GM23248 (cell line): ENCODE measurements around the gene FCHO1. TPM values are rescaled to one million over a fixed set of nuclear protein-coding genes. Genes with fewer than 3 reads are reported as not detected.

Experiments
- DNase-seq: peaks from one replicate; pipeline ENCODE4 v3.0.0-alpha.2; 2015
- H2AFZ ChIP-seq: fragments of 200-600 bp; sonication (generic); 2 replicates; pipeline ENCODE4 v1.6.1; 2016; ENCODE audit warnings: antibody characterized with exemption
- H3F3A ChIP-seq: fragments of 200-600 bp; sonication (generic); 2 replicates; pipeline ENCODE4 v1.6.1; 2016; ENCODE audit warnings: mild to moderate bottlenecking, antibody characterized with exemption, mixed run types; ENCODE audit not compliant: insufficient read depth
- H3K27ac ChIP-seq: fragments of 200-600 bp; sonication (generic); 2 replicates; pipeline ENCODE4 v1.5.1; 2016; ENCODE audit warnings: mild to moderate bottlenecking
- H3K27me3 ChIP-seq: fragments of 200-600 bp; sonication (generic); replicated peaks from 2 replicates; pipeline ENCODE4 v1.6.1; 2016; ENCODE audit warnings: mild to moderate bottlenecking; ENCODE audit not compliant: insufficient read depth
- H3K36me3 ChIP-seq: fragments of 200-600 bp; sonication (generic); 2 replicates; pipeline ENCODE4 v1.6.1; 2016; ENCODE audit warnings: low read depth, mild to moderate bottlenecking
- H3K4me1 ChIP-seq: fragments of 200-600 bp; sonication (generic); 2 replicates; pipeline ENCODE4 v1.6.1; 2016; ENCODE audit warnings: mild to moderate bottlenecking; ENCODE audit not compliant: insufficient read depth
- H3K4me2 ChIP-seq: fragments of 200-600 bp; sonication (generic); one replicate; pipeline ENCODE4 v1.6.1; 2016; ENCODE audit warnings: mild to moderate bottlenecking; ENCODE audit not compliant: unreplicated experiment
- H3K4me3 ChIP-seq: fragments of 200-600 bp; sonication (generic); 2 replicates; pipeline ENCODE4 v1.5.1; 2016; ENCODE audit warnings: mild to moderate bottlenecking
- H3K79me2 ChIP-seq: fragments of 200-600 bp; sonication (generic); 2 replicates; pipeline ENCODE4 v1.6.1; 2016; ENCODE audit warnings: mild to moderate bottlenecking; ENCODE audit not compliant: insufficient read depth
- H3K9ac ChIP-seq: fragments of 200-600 bp; sonication (generic); 2 replicates; pipeline ENCODE4 v1.6.1; 2016; ENCODE audit warnings: mild to moderate bottlenecking
- H3K9me2 ChIP-seq: fragments of 200-600 bp; sonication (generic); 2 replicates; pipeline ENCODE4 v1.6.1; 2016; ENCODE audit warnings: mixed run types, mild to moderate bottlenecking, moderate library complexity; ENCODE audit not compliant: insufficient read depth
- H3K9me3 ChIP-seq: fragments of 200-600 bp; sonication (generic); one replicate; pipeline ENCODE4 v1.6.1; 2017; ENCODE audit warnings: low read depth
- H4K20me1 ChIP-seq: fragments of 200-600 bp; sonication (generic); 2 replicates; pipeline ENCODE4 v1.6.0; 2016; ENCODE audit not compliant: insufficient read depth
- EZH2 ChIP-seq: fragments of 200-600 bp; sonication (generic); IDR thresholded peaks from 2 replicates; pipeline ENCODE4 v1.6.1; 2018; ENCODE audit warnings: antibody characterized with exemption, mild to moderate bottlenecking; ENCODE audit not compliant: insufficient read depth, poor library complexity, severe bottlenecking
- EZH2phosphoT487 ChIP-seq: fragments of 200-600 bp; sonication (generic); IDR thresholded peaks from 2 replicates; pipeline ENCODE4 v1.6.1; 2018; ENCODE audit warnings: antibody characterized with exemption, moderate library complexity, mild to moderate bottlenecking, low read depth; ENCODE audit not compliant: insufficient read depth
- WGBS, 2 experiments: methylation state at CpG; one replicate each; pipeline ENCODE4 v1.1.6; 2015 to 2017; ENCODE audit warnings: low lambda C conversion rate in 2 of 2, low coverage in 1 of 2; ENCODE audit errors: missing lambda C conversion rate in 2 of 2; 5-methylcytosine and 5-hydroxymethylcytosine counted together
- in situ Hi-C: fragments of 300-500 bp; cut with MboI; formaldehyde crosslinking; loops from 2 replicates; pipeline ENCODE4 v1.15.0; 2020
- polyA plus RNA-seq: library from polyadenylated mRNA; unstranded; fragments of >200 nt; fragmentation: Nextera tagmentation; extraction: Ambion mirVana; gene quantifications from 2 replicates; pipeline ENCODE4 v1.2.1, GENCODE V29; 2016
- total RNA-seq: library from RNA; depleted of rRNA; stranded (reverse); fragments of >200 nt; shearing (Covaris generic); gene quantifications from 2 replicates; pipeline ENCODE4 v1.2.3, GENCODE V29; 2014

Gene FCHO1
- total and polyA plus RNA-seq, 2 experiments from 2014 or later = 0.43 to 1.1 TPM

GRCh38 chr19:17751912-17752273 lies 616 bp downstream of the FCHO1 start:
- Histone ChIP-seq H3K4me1 (no peaks in the 10 kb centered on the region), H3K4me3 (no peak overlapping the region), H3K9me2 (no peaks in the 10 kb centered on the region), H3K9ac (no peak overlapping the region), H3K4me2 (no peak overlapping the region), H3K79me2 (no peaks in the 10 kb centered on the region), H3K27me3 (no peaks in the 10 kb centered on the region), H3F3A (peaks cover 16% of the 10 kb centered on the region; the same call in 1 of the 2 replicates), H3K27ac (no peak overlapping the region), H4K20me1 (no peaks in the 10 kb centered on the region), H2AFZ (no peak overlapping the region), H3K9me3 (no peaks in the 10 kb centered on the region), H3K36me3 (no peaks in the 10 kb centered on the region)
- TF ChIP-seq EZH2 = no peak
- no peak for TF ChIP-seq EZH2phosphoT487
- in situ Hi-C loops = no loop called here
- no peak for DNase-seq
- 27 to 38% methylated on average over 2 of the region's 2 CpGs for WGBS, 2 experiments

GRCh38 chr19:17752865-17753639 lies 1.8 kb downstream of the FCHO1 start:
- in situ Hi-C loops = no loop called here

GRCh38 chr19:17753976-17754375 lies 2.7 kb downstream of the FCHO1 start:
- no peaks in the 10 kb centered on the region for H3K9me2 ChIP-seq
- in situ Hi-C loops = no loop called here
- no peak overlapping the region for H3K4me3 ChIP-seq
- H3K27me3 ChIP-seq = no peaks in the 10 kb centered on the region
- H3K27ac ChIP-seq = no peak overlapping the region
- 45 to 48% methylated on average over 9 of the region's 9 CpGs for WGBS, 2 experiments
- no peak for DNase-seq
- no peak for TF ChIP-seq EZH2phosphoT487
- no peak for TF ChIP-seq EZH2
- no peaks in the 10 kb centered on the region for H3K9me3 ChIP-seq
- no peaks in the 10 kb centered on the region for H3K4me1 ChIP-seq
- H3F3A ChIP-seq = peaks cover 12% of the 10 kb centered on the region; the same call in 1 of the 2 replicates
- no peaks in the 10 kb centered on the region for H3K79me2 ChIP-seq
- H3K4me2 ChIP-seq = no peak overlapping the region
- H3K9ac ChIP-seq = no peak overlapping the region
- no peaks in the 10 kb centered on the region for H4K20me1 ChIP-seq
- no peak overlapping the region for H2AFZ ChIP-seq
- no peaks in the 10 kb centered on the region for H3K36me3 ChIP-seq

More at GRCh38 chr19:17752865-17753639, 1.8 kb downstream of the FCHO1 start:
- Histone ChIP-seq H3K27ac (no peak overlapping the region), H4K20me1 (no peaks in the 10 kb centered on the region), H3K36me3 (no peaks in the 10 kb centered on the region), H2AFZ (no peak overlapping the region), H3K4me1 (no peaks in the 10 kb centered on the region), H3K9me3 (no peaks in the 10 kb centered on the region), H3F3A (peaks cover 16% of the 10 kb centered on the region; the same call in 1 of the 2 replicates), H3K9me2 (no peaks in the 10 kb centered on the region), H3K9ac (no peak overlapping the region), H3K79me2 (no peaks in the 10 kb centered on the region), H3K27me3 (no peaks in the 10 kb centered on the region), H3K4me2 (no peak overlapping the region), H3K4me3 (no peak overlapping the region)
- no peak for DNase-seq
- WGBS, 2 experiments = 70 to 72% methylated on average over 7 of the region's 7 CpGs
- no peak for TF ChIP-seq EZH2phosphoT487
- TF ChIP-seq EZH2 = no peak

- 0 out of 2 replicates have a peak, but pooled peaks cover 3% of the 10 kb centered on the region for H3F3A ChIP-seq
- no peak overlapping the region for H3K4me2 ChIP-seq
- no peaks in the 10 kb centered on the region for H3K79me2 ChIP-seq
- in situ Hi-C loops = no loop called here
- no peaks in the 10 kb centered on the region for H3K4me1 ChIP-seq
- H3K9me3 ChIP-seq = no peaks in the 10 kb centered on the region
- H3K27ac ChIP-seq = no peak overlapping the region
- H3K9ac ChIP-seq = no peak overlapping the region
- DNase-seq = no peak
- 50% methylated on average over 5 of the region's 5 CpGs for WGBS, 2 experiments
- no peak overlapping the region for H2AFZ ChIP-seq
- no peak overlapping the region for H3K4me3 ChIP-seq
- H3K9me2 ChIP-seq = no peaks in the 10 kb centered on the region
- H3K36me3 ChIP-seq = no peaks in the 10 kb centered on the region
- TF ChIP-seq EZH2 = no peak
- no peak for TF ChIP-seq EZH2phosphoT487
- H4K20me1 ChIP-seq = no peaks in the 10 kb centered on the region
- H3K27me3 ChIP-seq = no peaks in the 10 kb centered on the region
Measured at GRCh38 chr19:17754634-17755442, 3.6 kb downstream of the FCHO1 start.
